ENCODE data around the gene MYL12B.
"Not testable (repeated sequence)": the region's sequence is repeated elsewhere in the genome, so short reads cannot be mapped to it uniquely, and the experiment has no call there.

The MYL12B gene

GRCh38 chr18:3261373-3262233 lies at the start of gene MYL12B:
MYL12B (plus strand) TSS chr18:3262133; CDS start chr18:3272899, 10,766 bp downstream.
- peak; percentile 85 for DNase-seq (ENCODE audit: low read depth)

- DNase-seq (ENCODE audit: low read depth), result no peak
These were observed 49.3 kb upstream of the MYL12B start for GRCh38 chr18:3212657-3213056.

- DNase-seq (ENCODE audit: low read depth), result peak; percentile 5
These were observed 48.5 kb upstream of the MYL12B start for GRCh38 chr18:3213300-3214059.

- no peak for DNase-seq (ENCODE audit: low read depth)
These were observed 46.9 kb upstream of the MYL12B start for GRCh38 chr18:3214855-3215637.

- no peak for DNase-seq (ENCODE audit: low read depth)
These were observed 44.9 kb upstream of the MYL12B start for GRCh38 chr18:3216987-3217386.

- DNase-seq (ENCODE audit: low read depth), result peak; percentile 23
These were observed 43.8 kb upstream of the MYL12B start for GRCh38 chr18:3217948-3218647.

- no peak for DNase-seq (ENCODE audit: low read depth)
These were observed 43.1 kb upstream of the MYL12B start for GRCh38 chr18:3218819-3219218.

- DNase-seq (ENCODE audit: low read depth), result no peak
These were observed 42.7 kb upstream of the MYL12B start for GRCh38 chr18:3219241-3219630.

- DNase-seq (ENCODE audit: low read depth), result no peak
These were observed 42.1 kb upstream of the MYL12B start, which contains the start of gene MYOM1 for GRCh38 chr18:3219631-3220335. MYOM1 (minus strand) TSS chr18:3219968; CDS start chr18:3215223, 4,745 bp downstream.

- not testable (repeated sequence) for DNase-seq (ENCODE audit: low read depth)
These were observed 41.1 kb upstream of the MYL12B start for GRCh38 chr18:3220868-3221267.

GRCh38 chr18:3221496-3221895 lies 40.4 kb upstream of the MYL12B start:
- no peak for DNase-seq (ENCODE audit: low read depth)

GRCh38 chr18:3223356-3223755 lies 38.6 kb upstream of the MYL12B start:
- no peak for DNase-seq (ENCODE audit: low read depth)

GRCh38 chr18:3224223-3224622 lies 37.7 kb upstream of the MYL12B start:
- no peak for DNase-seq (ENCODE audit: low read depth)

GRCh38 chr18:3225588-3225987 lies 36.3 kb upstream of the MYL12B start:
- DNase-seq (ENCODE audit: low read depth), result no peak

GRCh38 chr18:3226048-3226447 lies 35.9 kb upstream of the MYL12B start:
- no peak for DNase-seq (ENCODE audit: low read depth)

- DNase-seq (ENCODE audit: low read depth), result peak; percentile 32
These were observed 31.3 kb upstream of the MYL12B start for GRCh38 chr18:3230401-3231334.

GRCh38 chr18:3233004-3233403 lies 28.9 kb upstream of the MYL12B start:
- DNase-seq (ENCODE audit: low read depth), result no peak

GRCh38 chr18:3233433-3234168 lies 28.3 kb upstream of the MYL12B start:
- no peak for DNase-seq (ENCODE audit: low read depth)

- DNase-seq (ENCODE audit: low read depth), result no peak
These were observed 27.5 kb upstream of the MYL12B start for GRCh38 chr18:3234457-3234856.

Measured in EH (cell line).